ENCODE results near the gene SLC35G6. TPM values are rescaled to one million over a fixed set of nuclear protein-coding genes. Genes with fewer than 3 reads are reported as not detected.

The SLC35G6 gene
- polyA plus RNA-seq, 4 donors, result 0.16 to 0.22 (median 0.21) TPM; not detected in 1

- DNase-seq (ENCODE audit: low read depth in 4 of 4, low spot score in 3 of 4), result no peak
Measured at GRCh38 chr17:7499161-7499560, 17.9 kb downstream of the SLC35G6 start.

- no peak for DNase-seq (ENCODE audit: low read depth in 4 of 4, low spot score in 3 of 4)
Measured at GRCh38 chr17:7501729-7502128, 20.5 kb downstream of the SLC35G6 start.

GRCh38 chr17:7502171-7502847 is 21.1 kb downstream of the SLC35G6 start:
- DNase-seq (ENCODE audit: low read depth in 4 of 4, low spot score in 3 of 4), result no peak

GRCh38 chr17:7502987-7503386 is 21.7 kb downstream of the SLC35G6 start:
- DNase-seq (ENCODE audit: low read depth in 4 of 4, low spot score in 3 of 4), result no peak

- no peak for DNase-seq (ENCODE audit: low read depth in 4 of 4, low spot score in 3 of 4)
Measured at GRCh38 chr17:7503521-7503920, 22.3 kb downstream of the SLC35G6 start.

- no peak for DNase-seq (ENCODE audit: low read depth in 4 of 4, low spot score in 3 of 4)
Measured at GRCh38 chr17:7508145-7508544, 26.9 kb downstream of the SLC35G6 start.

- DNase-seq (ENCODE audit: low read depth in 4 of 4, low spot score in 3 of 4), result no peak
Measured at GRCh38 chr17:7508846-7509245, 27.6 kb downstream of the SLC35G6 start.

- DNase-seq (ENCODE audit: low read depth in 4 of 4, low spot score in 3 of 4), result no peak
Measured at GRCh38 chr17:7509937-7510336, 28.7 kb downstream of the SLC35G6 start.

GRCh38 chr17:7511108-7511507 is 29.9 kb downstream of the SLC35G6 start:
- no peak for DNase-seq (ENCODE audit: low read depth in 4 of 4, low spot score in 3 of 4)

- DNase-seq (ENCODE audit: low read depth in 4 of 4, low spot score in 3 of 4), result no peak
Measured at GRCh38 chr17:7512105-7512504, 30.9 kb downstream of the SLC35G6 start.

GRCh38 chr17:7512824-7513540 is 31.7 kb downstream of the SLC35G6 start:
- DNase-seq (ENCODE audit: low read depth in 4 of 4, low spot score in 3 of 4), result no peak

- DNase-seq (ENCODE audit: low read depth in 4 of 4, low spot score in 3 of 4), result no peak
Measured at GRCh38 chr17:7513850-7514419, 32.7 kb downstream of the SLC35G6 start.

- DNase-seq (ENCODE audit: low read depth in 4 of 4, low spot score in 3 of 4), result no peak
Measured at GRCh38 chr17:7515911-7516610, 34.8 kb downstream of the SLC35G6 start.

- DNase-seq (ENCODE audit: low read depth in 4 of 4, low spot score in 3 of 4), result no peak
Measured at GRCh38 chr17:7523033-7523432, 41.8 kb downstream of the SLC35G6 start.

GRCh38 chr17:7528842-7529241 is 47.6 kb downstream of the SLC35G6 start:
- DNase-seq (ENCODE audit: low read depth in 4 of 4, low spot score in 3 of 4), result no peak

- no peak for DNase-seq (ENCODE audit: low read depth in 4 of 4, low spot score in 3 of 4)
Measured at GRCh38 chr17:7530023-7530900, 49.0 kb downstream of the SLC35G6 start.

Measured in right renal pelvis (tissue), 4 donors.